AG10803 (cell line): ENCODE measurements around the gene MSH3.

ENCODE experiments used
- DNase-seq: peaks from one replicate; pipeline ENCODE4 v3.0.0; 2010; ENCODE audit warnings: low read depth
- H3K4me3 ChIP-seq: 2 replicates; pipeline ENCODE4 v1.5.1; 2011; ENCODE audit warnings: mild to moderate bottlenecking, low read length, control low read depth
- TF ChIP-seq, protein P1 (sequence below): conservative IDR thresholded peaks from 2 replicates; pipeline ENCODE4 v1.5.1; 2011; ENCODE audit warnings: mild to moderate bottlenecking, low read length, control low read depth, inconsistent platforms

The MSH3 gene

DNA sequence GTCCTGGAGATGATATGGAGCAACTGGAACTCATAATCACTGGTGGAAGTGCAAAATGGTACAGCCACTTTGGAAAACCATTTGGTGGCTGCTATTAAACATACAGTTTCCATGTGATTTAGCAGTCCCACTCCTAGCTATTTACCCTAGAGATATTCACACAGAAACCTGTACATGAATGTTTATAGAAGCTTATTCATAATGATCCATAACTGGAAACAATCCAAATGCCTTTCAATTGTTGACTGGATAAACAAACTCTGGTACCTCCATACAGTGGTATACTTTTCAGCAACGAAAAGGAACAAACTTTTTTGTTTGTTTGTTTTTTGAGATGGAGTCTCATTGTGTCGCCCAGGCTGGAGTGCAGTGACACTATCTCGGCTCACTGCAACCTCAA, 258.0 kb downstream of the MSH3 start:
- DNase-seq, result no peak
- H3K4me3 ChIP-seq, result no peak overlapping the region
- TF ChIP-seq, protein P1, sequence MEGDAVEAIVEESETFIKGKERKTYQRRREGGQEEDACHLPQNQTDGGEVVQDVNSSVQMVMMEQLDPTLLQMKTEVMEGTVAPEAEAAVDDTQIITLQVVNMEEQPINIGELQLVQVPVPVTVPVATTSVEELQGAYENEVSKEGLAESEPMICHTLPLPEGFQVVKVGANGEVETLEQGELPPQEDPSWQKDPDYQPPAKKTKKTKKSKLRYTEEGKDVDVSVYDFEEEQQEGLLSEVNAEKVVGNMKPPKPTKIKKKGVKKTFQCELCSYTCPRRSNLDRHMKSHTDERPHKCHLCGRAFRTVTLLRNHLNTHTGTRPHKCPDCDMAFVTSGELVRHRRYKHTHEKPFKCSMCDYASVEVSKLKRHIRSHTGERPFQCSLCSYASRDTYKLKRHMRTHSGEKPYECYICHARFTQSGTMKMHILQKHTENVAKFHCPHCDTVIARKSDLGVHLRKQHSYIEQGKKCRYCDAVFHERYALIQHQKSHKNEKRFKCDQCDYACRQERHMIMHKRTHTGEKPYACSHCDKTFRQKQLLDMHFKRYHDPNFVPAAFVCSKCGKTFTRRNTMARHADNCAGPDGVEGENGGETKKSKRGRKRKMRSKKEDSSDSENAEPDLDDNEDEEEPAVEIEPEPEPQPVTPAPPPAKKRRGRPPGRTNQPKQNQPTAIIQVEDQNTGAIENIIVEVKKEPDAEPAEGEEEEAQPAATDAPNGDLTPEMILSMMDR, result no peak

DNA sequence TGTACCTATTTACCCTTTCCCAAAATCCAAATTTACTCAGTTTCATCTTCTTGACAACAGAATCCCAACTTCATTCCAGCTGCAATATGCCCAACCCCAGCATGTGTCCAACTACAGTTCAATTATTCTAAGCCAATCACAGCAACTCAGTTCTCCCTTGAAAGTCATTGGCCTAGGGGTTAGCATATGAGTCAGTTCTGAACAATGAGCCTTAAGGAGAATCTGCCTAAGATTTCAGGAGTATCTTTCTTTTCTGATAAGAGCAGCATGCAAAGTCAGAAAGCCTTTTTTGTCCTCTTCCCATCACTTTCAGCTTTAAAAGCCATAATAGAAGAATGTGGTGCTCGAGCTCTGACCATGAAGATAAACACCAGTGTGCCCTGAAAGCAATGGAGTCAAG, 261.3 kb downstream of the MSH3 start:
- TF ChIP-seq, protein P1, result no peak
- H3K4me3 ChIP-seq, result no peak overlapping the region
- no peak for DNase-seq

DNA sequence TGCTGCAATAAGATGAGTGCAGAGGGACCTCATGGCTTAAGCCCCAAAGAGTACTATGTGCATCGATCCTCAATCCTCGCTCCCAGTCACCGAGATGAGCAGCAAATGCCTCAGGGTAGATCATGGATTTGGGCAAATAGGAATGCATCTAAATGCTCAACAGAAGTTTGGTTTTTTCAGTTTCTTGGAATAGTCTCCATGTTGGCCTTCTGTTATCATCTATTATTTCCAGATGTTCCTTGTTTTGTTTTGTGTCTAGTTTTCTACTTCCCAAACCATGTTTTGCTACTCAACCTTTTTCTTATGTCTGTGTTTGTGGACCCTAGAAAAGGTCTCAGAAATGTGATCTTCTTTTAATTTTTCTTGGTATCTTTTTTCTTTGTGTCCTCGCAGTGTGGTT, 262.2 kb downstream of the MSH3 start:
- TF ChIP-seq, protein P1, result no peak
- H3K4me3 ChIP-seq, result no peak overlapping the region
- DNase-seq, result peak; percentile 49

DNA sequence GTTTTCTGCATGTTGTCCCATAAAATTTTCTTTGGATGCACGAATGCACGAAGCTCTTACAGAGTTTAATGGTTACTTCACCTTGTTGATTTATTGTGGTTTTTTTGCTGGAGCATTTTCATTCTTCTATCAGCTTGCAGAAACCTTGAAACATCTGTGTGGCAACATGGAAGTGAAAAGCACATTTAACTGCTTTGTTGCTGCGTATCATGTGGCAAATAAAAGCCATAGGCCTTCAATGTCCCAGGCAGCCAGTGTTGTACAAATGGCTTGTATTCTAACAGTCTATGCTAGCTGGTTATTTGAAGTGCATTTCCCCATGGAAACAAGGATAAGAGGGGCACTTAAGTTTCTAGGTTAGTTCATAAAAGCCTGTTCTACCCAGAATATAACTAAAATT, 263.2 kb downstream of the MSH3 start:
- no peak overlapping the region for H3K4me3 ChIP-seq
- TF ChIP-seq, protein P1, result no peak
- DNase-seq, result peak; percentile 70

DNA sequence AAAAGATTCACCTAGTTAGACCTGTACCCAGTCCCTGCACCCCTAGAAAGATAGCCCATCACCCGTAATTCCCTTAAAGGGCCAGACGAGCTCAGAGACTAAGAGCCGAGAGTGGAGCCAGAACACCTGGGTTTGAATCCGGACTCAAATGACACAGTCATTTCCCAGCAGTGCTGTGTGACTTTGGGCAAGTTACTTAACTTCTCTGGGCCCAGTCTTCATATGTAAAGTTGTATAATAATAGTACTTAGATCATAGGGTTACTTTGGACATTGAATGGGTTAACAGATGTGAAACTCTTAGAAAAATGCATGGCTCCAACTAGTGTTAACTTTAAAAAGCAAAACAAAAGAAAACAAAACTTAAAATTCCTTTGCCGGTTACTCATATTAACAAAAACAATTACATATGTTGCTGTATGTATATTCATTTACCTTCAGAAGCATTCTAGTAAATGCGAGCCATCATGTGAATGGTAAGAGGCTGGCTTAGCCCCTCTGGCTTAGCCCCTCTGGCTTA, 265.3 kb downstream of the MSH3 start:
- TF ChIP-seq, protein P1, result no peak
- no peak for DNase-seq
- no peak overlapping the region for H3K4me3 ChIP-seq

DNA sequence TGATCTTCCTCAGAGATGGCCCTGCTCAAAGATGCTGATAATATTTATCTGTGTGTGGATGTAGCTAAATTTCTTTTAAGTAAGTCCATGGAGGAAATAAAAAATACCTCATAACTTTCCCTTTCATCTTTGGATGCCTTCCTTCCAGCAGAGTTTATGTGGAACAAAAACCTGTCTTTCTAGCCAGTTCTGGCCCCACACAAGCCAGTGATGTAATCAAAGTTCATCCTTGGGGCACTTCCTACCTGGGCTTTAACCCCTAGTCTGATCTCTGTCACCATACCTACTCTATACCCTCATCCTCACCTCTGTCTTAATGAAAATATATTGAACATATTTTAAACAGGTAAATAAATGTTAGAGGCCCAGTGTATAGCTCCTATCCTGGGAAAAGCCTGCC, 265.9 kb downstream of the MSH3 start:
- no peak for DNase-seq
- H3K4me3 ChIP-seq, result no peak overlapping the region
- TF ChIP-seq, protein P1, result no peak

DNA sequence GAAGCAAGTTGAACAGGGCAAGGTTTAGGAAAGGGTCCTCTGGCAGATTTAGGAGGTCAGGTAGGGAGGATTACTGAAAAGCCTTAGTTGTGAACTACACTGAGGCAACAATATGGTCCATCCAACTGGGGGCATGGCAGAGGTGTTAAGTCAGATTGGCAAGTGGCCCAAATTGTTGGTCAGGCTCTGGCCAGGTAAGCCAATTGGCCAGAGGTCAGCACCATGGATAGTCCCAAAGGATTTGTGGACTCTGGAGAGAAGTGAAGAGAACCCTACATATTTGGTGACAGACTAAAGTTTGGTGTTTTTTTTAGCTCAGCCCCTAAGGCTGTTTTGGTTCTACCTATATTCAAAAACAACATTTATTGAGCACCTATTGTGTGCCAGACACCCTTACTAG, 266.6 kb downstream of the MSH3 start:
- no peak overlapping the region for H3K4me3 ChIP-seq
- TF ChIP-seq, protein P1, result no peak
- DNase-seq, result no peak
